ENCODE data around the gene ANTXR1. TPM values are rescaled to one million over a fixed set of nuclear protein-coding genes. Genes with fewer than 3 reads are reported as not detected.

ANTXR1 gene
- total and polyA plus RNA-seq, 9 of the 15 experiments (the other 6 are each of a cell fraction or from before 2014, with no cell fraction given) = 0.07 to 1.00 (median 0.54) TPM

DNA sequence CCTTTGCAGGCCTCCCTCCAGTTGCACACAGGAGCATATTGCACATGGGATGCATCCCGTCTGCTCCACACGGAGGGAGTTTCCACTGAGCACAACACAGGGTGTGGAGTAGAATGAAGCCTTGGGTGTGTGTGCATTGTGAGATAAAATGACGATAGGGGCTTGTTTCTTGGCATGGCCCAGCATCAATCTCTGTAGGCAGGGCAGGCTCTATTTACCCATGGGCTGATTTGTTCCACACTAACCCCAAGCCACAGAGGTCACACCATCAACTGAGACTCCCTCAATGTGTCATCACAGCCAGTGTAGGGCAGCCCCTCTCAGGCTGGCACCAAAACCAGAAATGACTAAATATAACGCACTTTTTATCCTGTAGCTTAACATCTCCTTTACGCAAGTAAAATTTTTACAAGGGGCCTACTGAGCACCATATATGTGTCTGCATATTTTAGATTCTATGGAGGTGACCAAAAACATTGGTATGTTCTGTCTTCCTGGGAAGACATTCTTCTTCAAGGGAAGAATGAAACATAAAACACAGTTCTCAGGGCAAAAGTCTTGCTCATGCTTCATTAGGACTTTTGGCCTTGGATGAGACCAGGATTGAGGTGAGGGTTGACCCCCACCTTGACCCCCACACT is 41.3 kb upstream of the ANTXR1 start:
- in situ Hi-C loops (cut with MboI) = no loop called here

More for the DNA sequence above, 41.3 kb upstream of the ANTXR1 start:
- H3K36me3 ChIP-seq (ENCODE audit: control insufficient read depth, insufficient read depth, low read length) = no peaks in the 10 kb centered on the region
- no peaks in the 10 kb centered on the region for H3K9me1 ChIP-seq (ENCODE audit: control insufficient read depth, insufficient read depth, low read length)
- ChIA-PET CTCF (ENCODE audit: low intra/inter-chr PET ratio) (interaction anchor here (0.7 kb wide), 1 partner anchor 1016 kb away, joined by 3 read pairs; no protein-coding TSS in a partner anchor), POLR2A (no interaction called here)
- DNase-seq (ENCODE audit: extremely low read depth in 1 of 4, low spot score in 3 of 4) = no peak
- no peak overlapping the region for H3K27ac ChIP-seq (ENCODE audit: extremely low read depth, low read depth, low read length)
- no peak for FAIRE-seq
- no peak overlapping the region for H3K4me3 ChIP-seq
- 8% methylated on average over 5 of the region's 5 CpGs for WGBS (ENCODE audit: insufficient coverage, low coverage, missing lambda C conversion rate)
- H3K9me3 ChIP-seq (replicated peaks; ENCODE audit: control insufficient read depth, insufficient read depth, low read depth, low read length) = no peaks in the 10 kb centered on the region
- H4K20me1 ChIP-seq (replicated peaks; ENCODE audit: control insufficient read depth, insufficient read depth, low read length) = no peaks in the 10 kb centered on the region
- no peak overlapping the region for H3K9ac ChIP-seq (ENCODE audit: insufficient read depth in 1 of 2, low read depth in 2 of 2, low read length in 2 of 2)
- H3K79me2 ChIP-seq (ENCODE audit: control insufficient read depth, insufficient read depth, low read length) = no peaks in the 10 kb centered on the region
- ATAC-seq = no peak
- H3K27me3 ChIP-seq (ENCODE audit: control insufficient read depth in 2 of 2, insufficient read depth in 2 of 2, low read length in 2 of 2) = peaks cover 9% of the 10 kb centered on the region in 2 experiments; a peak in 4 of 5 replicates
- intact Hi-C loops (cut with micrococcal nuclease) = no loop called here
- no peak overlapping the region for H3K4me2 ChIP-seq (ENCODE audit: insufficient read depth, low read length)
- TF ChIP-seq FOXP1 (CRISPR knock-in tag; IDR thresholded peaks at IDR 0.05) = no peak
- no peak for TF ChIP-seq ZNF23 (CRISPR knock-in tag; IDR thresholded peaks at IDR 0.05)
- TF ChIP-seq SAFB2 (IDR thresholded peaks at IDR 0.05; ENCODE audit: borderline replicate concordance, low read depth, low read length, severe bottlenecking) = no peak
- TF ChIP-seq CBFB (CRISPR knock-in tag; IDR thresholded peaks at IDR 0.05) = no peak
- no peak for TF ChIP-seq BDP1 (IDR thresholded peaks at IDR 0.05; ENCODE audit: insufficient read depth, insufficient read length)
- TF ChIP-seq KLF13 (tag; IDR thresholded peaks at IDR 0.05; ENCODE audit: borderline replicate concordance, low read depth) = no peak
- TF ChIP-seq, protein P1, sequence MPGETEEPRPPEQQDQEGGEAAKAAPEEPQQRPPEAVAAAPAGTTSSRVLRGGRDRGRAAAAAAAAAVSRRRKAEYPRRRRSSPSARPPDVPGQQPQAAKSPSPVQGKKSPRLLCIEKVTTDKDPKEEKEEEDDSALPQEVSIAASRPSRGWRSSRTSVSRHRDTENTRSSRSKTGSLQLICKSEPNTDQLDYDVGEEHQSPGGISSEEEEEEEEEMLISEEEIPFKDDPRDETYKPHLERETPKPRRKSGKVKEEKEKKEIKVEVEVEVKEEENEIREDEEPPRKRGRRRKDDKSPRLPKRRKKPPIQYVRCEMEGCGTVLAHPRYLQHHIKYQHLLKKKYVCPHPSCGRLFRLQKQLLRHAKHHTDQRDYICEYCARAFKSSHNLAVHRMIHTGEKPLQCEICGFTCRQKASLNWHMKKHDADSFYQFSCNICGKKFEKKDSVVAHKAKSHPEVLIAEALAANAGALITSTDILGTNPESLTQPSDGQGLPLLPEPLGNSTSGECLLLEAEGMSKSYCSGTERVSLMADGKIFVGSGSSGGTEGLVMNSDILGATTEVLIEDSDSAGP (CRISPR knock-in tag; IDR thresholded peaks at IDR 0.05) = no peak
- no peaks in the 10 kb centered on the region for H3K4me1 ChIP-seq (replicated peaks in 1 of 2; ENCODE audit: control insufficient read depth in 2 of 2, insufficient read depth in 2 of 2, low read length in 2 of 2)
- no peak overlapping the region for H2AFZ ChIP-seq (ENCODE audit: low read depth, low read length)
- BruUV-seq (replicated peaks) = no TSS peak
